ENCODE data around the gene PSMB8.

Gene PSMB8

DNA sequence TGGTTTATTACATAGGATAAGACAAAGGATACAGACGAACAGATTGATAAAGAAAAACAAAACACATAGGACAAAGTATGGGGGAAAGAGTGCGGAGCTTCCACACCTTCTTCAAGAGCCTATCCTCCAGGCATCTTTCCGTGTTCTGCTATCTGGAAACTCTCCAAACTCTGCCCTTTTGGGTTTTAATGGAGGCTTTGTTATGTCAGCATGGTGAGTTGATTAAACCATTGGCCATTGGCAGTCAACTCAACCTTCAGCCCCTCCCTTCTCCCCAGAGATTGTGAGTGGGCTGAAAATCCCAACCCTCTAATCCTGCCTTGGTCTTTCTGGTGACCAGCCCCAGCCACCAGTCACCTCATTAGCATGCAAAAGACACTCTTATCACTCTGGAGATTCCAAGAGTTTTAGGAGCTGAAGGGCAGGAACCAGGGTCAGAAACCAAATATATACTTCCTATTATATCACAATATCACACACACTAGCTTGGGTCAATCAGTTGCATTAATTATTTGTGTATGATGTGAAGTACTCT lies 50.9 kb downstream of the PSMB8 start:
- no peak for DNase-seq (ENCODE audit: low read depth)

Data from T-helper 22 cell (primary cell).